Stimulated activated naive CD8-positive, alpha-beta T cell treated with anti-CD3 and anti-CD28 coated beads, Interleukin-15, Interleukin-2, amounts not matched to agents 100 U/mL and 50 U/mL, for 24 hours (primary cell): ENCODE data around the gene AIFM1.
"Not testable (repeated sequence)": the region's sequence is repeated elsewhere in the genome, so short reads cannot be mapped to it uniquely, and the experiment has no call there.

Source experiments
- ATAC-seq: fragments of 150-1000 bp; cut with Tn5 transposase; one replicate; pipeline ENCODE4 v1.10.0; 2021
- DNase-seq: peaks from one replicate; pipeline ENCODE4 v3.0.0; 2021

Gene AIFM1

DNA sequence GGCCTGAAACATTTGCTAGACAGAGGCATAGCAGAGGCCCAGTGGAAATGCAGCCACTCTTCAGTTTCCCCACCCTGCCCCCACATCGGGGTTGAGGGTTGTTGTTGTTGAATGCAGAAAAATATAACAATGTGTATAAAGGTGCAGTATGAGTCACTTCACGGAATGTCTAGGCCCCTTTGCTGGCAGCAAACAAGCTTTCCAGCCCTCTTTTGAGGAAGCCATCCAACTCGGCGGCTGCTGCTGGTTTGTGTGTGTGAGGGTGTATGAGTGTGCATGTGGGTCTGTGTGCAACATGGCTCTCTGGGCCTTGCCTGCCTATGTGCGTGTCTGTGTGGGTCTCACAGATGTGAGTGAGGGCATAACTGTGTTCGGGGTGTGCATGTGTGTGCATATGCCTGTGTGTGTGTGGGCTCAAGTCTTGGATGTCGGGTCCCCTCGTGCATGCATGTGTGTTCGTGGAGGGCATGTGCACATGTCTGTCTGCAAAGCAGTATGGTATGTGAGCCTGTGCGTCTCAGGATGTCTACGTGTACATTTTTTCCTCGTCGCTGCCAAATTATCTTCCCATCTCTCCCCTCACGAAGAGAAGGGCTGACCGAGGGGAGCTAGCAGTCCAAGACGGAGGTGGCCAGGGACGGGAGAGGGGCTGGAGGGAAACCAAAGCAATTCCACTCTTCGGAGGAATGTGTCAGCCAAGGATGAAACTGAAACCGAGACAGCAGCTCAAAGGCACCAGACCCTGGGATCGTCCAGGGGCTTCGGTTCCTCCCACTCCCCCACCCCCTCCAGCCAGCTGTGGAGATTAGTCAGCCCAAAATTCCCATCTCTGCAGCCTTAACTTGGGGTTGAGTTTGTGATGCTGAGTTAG, 47.0 kb downstream of the AIFM1 start:
- peak; percentile 10 for ATAC-seq
- no peak for DNase-seq

- ATAC-seq (no peak), DNase-seq (no peak)
Observed at GRCh38 chrX:130117166-130117565, 48.5 kb downstream of the AIFM1 start.

DNA sequence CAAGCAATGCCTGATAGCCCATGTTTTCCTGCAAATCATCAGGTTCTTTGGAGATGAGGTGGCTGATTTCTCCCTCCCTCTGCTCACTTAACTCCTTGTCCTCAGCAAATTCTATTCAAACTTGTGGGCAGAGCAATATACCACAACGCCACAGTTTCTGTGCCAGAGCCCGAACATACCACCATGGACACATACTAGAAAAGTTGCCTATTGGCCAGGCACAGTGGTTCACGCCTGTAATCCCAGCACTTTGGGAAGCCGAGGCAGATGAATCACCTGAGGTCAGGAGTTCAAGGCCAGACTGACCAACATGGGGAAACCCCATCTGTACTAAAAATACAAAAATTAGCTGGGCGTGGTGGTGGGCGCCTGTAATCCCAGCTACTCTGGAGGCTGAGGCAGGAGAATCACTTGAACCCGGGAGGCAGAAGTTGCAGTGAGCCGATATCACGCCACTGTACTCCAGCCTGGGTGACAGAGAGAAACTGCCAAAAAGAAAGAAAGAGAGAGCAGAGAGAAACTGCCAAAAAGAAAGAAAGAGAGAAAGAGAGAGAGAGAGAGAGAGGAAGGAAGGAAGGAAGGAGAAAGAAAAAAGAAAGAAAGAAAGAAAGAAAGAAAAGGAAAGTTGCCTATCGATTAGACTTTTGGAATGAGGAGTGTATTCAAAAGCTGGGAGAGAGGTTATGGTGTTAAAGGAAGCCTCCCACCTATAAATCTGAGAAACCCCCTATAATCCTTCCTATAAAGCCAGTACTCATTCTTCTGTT, 50.3 kb downstream of the AIFM1 start:
- ATAC-seq, result peak; percentile 12
- not testable (repeated sequence) for DNase-seq

DNA sequence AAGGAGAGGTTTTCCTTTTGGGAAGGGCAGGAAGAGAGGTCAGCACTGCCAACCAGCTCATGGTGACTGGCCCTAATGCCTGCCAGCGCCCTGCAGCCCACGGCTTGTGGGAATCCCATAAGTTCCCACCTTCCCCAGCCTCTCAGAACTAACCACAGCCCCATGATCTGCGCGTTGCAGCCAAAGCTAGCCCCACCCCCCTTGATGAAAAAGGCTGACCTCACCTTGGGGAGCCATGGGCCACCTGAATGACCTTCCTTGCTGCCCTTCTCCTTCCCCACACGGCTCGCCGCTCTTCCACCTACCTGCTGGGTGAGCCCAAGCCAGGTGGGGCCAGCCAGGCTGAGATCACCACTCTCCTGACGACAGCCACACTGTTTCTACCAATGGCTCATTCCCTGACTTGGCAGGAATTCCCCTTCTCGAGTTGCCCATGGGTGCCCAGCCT, 51.5 kb downstream of the AIFM1 start:
- DNase-seq (no peak), ATAC-seq (no peak)

DNA sequence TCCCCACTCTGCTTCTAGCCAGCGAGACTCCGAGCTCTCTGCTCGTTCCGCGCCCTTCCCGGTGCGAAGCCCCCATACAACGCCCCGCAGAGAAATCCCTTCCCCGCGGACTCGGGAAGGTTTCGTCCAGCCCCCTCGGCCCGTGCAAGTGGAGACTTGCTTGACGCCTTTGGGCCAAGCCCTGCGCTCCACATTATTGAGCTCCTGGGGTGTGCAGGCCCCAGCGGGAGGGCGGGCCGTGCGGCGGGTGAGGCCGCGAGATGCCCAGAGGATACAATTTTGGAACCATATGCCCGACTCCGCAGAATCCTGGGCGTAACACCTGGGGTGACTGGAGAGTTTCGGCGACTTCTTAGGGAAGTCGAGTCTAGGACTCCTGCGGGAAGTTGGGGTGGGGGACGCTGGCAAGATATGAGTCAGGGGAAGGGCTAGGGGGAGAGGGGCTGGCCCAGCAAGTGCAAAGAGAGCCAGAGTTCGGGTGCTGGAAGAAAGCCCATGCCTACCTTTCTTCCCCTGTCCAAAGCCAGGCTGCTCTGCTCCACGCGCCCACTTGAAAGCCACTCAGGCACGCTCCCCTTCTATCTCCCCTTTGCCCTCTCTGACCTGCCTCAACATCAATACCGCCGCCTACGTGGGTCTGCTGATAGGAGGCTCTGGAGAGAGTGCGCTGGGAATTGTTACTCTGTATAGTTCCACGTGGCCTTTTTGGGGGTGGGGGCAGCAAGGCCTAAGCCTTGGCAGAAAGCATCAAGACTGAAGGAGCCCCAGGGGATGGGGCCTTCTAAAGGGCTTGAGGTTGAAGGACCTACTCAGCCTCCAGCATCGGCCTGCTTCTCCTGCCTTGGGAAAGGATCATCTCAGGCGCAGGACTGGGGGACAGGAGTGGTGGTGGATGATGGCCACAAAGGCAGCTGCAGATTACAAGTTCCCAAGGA, 54.2 kb downstream of the AIFM1 start:
- DNase-seq (no peak), ATAC-seq (no peak)

DNA sequence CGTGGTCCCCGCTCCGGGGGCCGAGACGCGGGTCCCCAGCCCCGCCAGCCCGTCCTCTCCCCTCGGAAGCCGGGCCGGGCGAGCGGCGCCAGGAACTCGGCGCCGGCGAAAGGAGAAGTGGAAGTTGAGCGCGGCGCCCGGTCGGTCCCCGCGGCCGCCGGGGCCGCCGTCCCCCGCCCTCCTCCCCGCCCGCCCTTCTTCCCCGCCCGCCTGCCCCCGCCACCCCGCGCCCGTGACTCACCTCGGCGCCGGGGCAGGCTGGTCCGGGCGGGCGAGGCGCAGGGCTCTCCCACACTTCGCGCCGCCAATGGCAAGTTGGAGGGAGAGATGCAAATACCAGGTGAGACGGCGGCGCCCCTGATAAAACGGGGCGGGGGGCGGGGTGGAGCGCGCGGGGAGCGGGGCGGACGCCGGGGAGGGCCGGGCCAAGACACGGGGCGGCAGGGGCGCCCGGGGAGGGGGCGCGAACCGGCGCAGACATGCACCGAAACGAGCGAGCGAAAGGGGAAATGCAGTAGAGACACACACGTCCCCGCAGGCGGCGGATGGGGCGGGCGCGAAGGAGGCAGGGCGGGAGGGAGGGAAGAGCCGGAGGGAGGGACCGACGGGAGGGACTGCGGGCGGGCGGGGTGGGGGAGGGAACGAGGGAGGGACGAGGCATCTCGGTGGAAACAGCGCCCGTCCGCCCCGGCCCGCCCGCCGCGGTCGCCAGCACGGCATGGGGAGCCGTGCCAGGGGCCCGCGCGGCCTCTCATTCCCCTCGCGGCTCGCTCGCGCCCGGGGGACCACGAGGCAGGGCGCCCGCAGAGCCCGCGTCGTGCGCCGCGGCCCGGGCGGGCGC, 55.0 kb downstream of the AIFM1 start, which contains the start of gene ELF4:
TSS of gene ELF4 (minus strand) at position 119 of the 841 bp plus-strand sequence. CDS start 29,167 bp downstream, outside the sequence.
- ATAC-seq (peak; percentile 56), DNase-seq (peak; percentile 57)

- ATAC-seq, result peak; percentile 3
- peak; percentile 20 for DNase-seq
Observed at GRCh38 chrX:130109429-130110378, 55.9 kb downstream of the AIFM1 start.

DNA sequence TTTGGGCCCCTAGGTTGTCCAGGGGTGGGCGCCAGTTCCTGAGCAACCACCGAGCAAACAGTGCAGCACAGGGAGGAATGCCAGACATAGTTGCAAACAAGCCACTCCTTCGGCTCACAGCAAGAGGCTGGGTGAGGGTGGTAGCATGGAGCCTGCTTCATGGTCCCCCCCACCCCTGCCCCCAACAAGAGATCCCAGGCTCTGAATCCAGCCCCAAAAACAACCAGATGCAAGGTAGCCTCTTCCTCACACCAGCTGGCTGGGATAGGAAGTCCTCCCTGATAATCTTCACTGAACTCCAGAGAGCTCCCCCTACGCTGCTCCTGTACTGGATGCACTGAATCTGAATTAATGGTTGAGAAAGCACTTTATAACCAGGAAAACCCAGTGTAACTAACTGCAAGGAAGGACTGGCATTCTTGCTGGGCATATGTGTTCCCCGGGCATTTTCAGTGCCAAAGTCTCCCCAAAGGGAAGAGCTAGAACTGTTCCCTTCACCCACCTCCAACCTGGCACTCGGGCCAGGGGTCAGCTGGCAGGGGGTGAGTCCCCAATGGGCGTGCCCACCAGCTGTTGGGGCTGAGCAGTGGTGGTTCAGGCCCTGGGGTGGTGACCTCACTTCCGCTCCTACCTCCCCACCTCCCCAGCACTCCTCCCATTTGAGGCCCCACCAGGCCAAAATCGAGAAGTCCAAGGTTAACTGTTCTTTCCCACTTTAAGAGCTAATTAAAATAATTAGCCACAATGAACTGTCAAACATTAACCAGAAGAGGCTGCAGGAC, 56.8 kb downstream of the AIFM1 start:
- ATAC-seq, result peak; percentile 69
- peak; percentile 61 for DNase-seq

GRCh38 chrX:130106071-130106470, 59.6 kb downstream of the AIFM1 start:
- no peak for DNase-seq
- no peak for ATAC-seq

GRCh38 chrX:130105244-130105643, 60.4 kb downstream of the AIFM1 start:
- DNase-seq (no peak), ATAC-seq (no peak)

DNA sequence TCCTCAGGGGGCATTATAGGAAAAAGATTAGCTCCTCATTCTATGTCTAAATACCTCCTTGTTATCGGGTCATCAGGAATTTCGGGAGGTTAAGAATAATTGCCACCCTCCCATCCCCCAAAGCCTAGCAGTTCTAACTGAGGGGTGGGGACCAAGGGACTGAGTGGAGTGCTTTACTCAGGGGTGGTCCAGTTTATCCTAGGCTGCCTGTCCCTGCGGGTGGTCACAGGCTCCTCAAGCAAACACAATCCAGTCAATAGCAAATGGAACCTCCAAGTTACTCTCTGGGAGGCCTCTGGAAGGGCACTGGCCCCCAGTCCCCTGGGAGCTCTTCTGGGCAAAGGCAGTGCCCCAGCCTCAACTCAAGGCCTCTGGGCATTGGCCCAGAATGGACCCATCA, 62.0 kb downstream of the AIFM1 start:
- DNase-seq (no peak), ATAC-seq (no peak)

DNA sequence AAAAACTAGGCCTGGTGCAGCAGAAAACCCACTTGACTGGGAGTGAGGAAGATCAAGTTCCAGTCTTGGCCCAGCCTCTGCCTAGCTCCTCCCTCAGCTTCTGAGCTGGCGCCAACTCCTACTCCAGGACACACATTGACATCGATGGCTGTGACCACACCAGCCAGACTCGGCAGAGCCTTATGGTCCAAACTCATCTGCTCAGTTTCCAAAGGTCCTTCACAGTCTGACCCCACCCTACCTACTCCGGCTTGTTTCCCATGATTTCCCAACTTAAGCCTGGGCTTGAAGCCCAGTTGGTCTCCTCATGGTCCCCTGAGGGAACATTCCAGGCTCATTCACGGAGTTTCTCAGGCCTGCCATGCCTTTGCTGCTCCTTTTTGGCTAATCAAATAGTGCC, 65.5 kb downstream of the AIFM1 start:
- no peak for DNase-seq

DNA sequence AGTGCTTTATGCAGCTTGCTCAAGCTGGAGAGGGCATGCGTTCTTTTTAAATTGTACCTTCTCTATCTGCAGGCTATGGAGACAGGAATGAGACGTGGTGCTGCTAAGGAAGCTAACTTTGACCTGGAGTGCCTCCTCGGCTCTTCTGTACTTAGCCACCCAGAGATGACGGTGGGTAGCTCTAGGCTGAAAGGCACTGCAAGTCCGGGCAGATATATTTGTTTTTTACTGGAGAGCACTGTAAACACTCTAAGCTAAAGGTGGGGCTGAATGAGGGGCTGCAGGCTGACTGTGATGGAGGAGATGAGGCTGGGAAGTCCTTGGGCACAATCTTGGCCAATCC, 67.5 kb downstream of the AIFM1 start:
- no peak for DNase-seq
- no peak for ATAC-seq

More for the DNA sequence above, 65.5 kb downstream of the AIFM1 start:
- ATAC-seq, result no peak

DNA sequence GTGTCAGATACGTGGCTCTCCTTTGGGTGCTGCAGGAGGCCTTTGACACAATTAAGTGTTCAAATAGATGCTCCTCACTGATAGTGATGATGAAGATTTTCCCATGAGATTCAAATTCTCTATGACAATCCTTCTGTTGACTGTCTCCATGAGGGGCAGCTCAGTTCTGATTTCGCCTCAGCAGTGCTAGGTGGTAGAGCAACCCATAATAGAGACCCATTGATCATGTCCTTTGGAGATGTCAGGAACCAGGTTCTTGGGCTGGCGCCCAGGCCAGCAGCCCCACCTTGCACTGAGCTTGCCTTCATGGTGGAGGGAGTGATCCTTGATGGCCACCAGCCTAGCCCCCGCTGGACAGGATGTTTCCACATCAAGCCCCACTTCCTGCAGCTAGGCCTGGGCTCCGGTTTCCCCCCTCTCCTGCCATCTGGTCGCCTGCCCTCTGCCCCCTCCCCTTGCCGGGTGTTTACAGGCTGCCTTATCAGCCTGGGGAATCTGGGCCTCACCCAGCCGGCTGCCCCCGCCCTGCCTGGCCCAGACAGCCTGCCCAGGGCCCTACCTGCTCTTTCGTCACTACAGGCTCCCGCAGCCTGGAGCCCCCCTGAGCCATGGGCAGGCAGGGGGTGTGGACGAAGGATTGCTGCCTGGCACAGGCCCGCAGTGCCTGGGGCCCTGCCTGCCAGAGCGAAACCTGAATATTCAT, 68.0 kb downstream of the AIFM1 start:
- no peak for DNase-seq
- peak; percentile 79 for ATAC-seq

GRCh38 chrX:130095249-130096030, 70.2 kb downstream of the AIFM1 start:
- ATAC-seq, result no peak
- no peak for DNase-seq

DNA sequence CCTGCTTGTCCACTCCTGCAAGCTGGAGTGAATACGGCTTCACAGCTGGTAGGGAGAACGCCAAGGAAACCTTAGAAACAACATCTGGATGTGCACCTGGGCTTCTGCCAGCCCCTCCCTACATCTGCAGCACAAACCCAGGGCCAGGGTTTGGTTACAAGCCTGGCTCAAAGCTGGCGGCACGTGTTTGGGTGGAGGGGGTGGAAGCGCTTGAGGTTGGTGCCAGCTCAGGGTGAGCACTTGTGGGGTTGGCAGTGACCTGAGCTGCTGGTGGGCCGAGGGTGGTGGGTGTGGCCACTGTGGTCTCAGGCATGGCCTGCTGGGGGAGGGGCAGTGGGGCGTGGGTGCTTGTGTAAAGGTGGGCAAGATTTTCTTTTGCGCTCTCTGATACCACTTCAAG, 70.9 kb downstream of the AIFM1 start:
- DNase-seq, result peak; percentile 19
- no peak for ATAC-seq

GRCh38 chrX:130093271-130093670, 72.4 kb downstream of the AIFM1 start:
- DNase-seq, result no peak
- no peak for ATAC-seq
